Frontal cortex (tissue), 4 donors: Measurements from ENCODE around the gene RHBDF1. TPM values are rescaled to one million over a fixed set of nuclear protein-coding genes. Genes with fewer than 3 reads are reported as not detected.

Source experiments
- DNase-seq, 2 donors: peaks; one replicate each; pipeline ENCODE4 v3.0.0; 2012; ENCODE audit warnings: low spot score in 2 of 2
- FAIRE-seq: peaks from 2 replicates; lab custom pipeline; 2012; peaks lifted over from hg19 to GRCh38; lab: Jason Lieb, UNC
- total RNA-seq: library from RNA; depleted of rRNA; stranded (reverse); fragments of >200 nt; gene quantifications from one replicate; pipeline ENCODE4 v1.2.3, GENCODE V29; 2014
- donor health status: control.
- donor health status: control.
- donor health status: control.

The RHBDF1 gene, protein sequence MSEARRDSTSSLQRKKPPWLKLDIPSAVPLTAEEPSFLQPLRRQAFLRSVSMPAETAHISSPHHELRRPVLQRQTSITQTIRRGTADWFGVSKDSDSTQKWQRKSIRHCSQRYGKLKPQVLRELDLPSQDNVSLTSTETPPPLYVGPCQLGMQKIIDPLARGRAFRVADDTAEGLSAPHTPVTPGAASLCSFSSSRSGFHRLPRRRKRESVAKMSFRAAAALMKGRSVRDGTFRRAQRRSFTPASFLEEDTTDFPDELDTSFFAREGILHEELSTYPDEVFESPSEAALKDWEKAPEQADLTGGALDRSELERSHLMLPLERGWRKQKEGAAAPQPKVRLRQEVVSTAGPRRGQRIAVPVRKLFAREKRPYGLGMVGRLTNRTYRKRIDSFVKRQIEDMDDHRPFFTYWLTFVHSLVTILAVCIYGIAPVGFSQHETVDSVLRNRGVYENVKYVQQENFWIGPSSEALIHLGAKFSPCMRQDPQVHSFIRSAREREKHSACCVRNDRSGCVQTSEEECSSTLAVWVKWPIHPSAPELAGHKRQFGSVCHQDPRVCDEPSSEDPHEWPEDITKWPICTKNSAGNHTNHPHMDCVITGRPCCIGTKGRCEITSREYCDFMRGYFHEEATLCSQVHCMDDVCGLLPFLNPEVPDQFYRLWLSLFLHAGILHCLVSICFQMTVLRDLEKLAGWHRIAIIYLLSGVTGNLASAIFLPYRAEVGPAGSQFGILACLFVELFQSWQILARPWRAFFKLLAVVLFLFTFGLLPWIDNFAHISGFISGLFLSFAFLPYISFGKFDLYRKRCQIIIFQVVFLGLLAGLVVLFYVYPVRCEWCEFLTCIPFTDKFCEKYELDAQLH
- total RNA-seq: 1.6 TPM

DNA sequence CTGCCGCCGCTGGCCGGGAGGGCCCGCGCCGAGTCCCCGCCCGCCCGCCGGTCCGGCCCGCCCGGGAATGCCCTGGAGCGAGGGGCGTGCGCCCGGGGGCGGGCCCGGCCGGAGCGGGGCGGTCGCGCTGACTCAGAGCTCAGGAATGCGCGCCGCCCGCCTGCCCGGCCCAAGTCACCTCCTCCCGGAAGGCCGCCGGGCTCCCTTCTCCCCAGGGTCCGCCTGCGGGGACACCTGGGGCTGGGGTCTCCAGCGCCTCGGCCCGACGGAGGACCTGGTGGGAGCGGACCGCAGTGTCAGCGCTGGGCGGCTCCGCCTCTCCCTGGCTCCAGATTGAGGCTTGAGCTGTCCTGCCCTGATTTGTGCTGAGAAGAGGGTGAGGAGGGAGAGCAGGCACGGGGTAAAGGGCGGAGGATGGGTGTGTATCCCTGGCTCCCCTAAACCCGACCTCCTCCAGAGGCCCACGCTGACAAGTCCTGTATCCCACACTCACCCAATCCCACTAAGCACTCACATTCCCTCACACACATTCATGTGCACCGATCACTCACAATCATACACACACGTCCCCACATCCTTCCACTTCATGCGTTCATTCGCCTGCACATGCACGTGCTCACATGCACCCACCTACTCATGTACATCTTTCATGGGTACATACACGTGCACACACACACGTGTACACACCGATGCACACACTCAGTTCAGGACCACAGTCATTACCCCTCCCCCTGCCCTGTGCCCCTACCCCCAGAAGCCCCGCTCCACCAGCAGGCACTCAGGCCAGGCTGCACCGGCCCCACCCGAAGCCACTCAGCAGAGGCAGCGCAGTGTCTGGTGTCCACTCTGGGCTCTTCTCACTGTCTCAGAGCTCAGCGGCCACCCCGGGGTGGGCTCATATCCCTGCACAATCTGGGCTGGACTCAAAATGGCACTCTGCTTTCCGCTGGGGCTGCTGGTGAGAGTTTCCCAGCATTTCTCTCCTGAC lies at the start of gene RHBDF1:
TSS of gene RHBDF1 (minus strand) at position 71 of the 988 bp plus-strand sequence. CDS start 7,616 bp downstream, outside the sequence.
- DNase-seq (peak; percentile 79 to 91), FAIRE-seq (no peak)

DNA sequence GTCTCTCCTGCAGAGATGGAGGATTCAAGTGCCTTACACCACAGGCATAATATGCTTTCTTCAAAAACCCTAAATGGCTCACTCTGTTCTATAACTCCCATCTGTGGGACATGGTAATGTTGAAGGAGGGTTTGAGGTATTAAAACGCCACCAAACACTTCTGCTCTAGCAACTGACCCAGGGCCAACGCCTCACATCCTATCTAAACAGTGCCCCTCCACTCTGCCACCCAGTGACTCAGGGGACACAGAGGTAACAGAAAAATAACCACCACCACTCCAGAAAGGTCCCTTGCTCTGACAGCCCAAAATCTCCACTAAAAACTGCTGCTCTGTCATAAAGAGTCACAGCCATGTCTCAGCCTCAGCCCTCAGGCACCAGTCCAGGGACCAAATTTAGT lies 48.3 kb upstream of the RHBDF1 start:
- FAIRE-seq (no peak), DNase-seq (no peak)

DNA sequence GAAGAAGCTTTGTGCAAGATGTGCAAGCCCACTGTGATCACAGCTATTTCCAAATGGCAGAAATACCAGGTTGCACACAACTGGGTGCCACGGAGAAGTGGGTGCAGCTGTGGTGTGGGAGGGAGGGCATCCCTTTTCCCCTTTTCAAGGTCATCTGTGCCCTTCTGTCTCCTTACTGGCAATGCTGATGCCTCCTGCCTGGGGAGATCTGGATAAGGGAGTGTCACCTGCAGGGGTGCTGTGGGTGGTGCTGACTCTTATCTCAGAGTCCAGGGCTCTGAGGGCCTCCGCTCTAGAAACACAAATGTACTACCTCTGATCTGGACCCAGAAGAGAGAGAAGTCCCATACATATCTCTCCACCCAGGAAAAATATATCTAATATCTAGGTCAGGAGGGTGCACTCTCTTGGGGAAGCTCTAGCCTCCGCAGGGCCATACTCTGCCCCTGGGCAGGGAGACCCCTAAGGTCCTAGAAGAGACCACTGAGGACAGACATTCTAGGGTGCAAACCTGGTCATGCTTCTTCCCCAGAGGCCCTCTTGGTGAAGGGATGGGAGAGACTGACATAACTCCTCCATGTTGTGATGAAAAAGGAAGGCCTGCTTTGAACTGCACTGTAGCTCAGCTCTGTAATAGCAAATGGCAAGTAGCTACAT lies 47.5 kb upstream of the RHBDF1 start:
- DNase-seq (no peak), FAIRE-seq (no peak)

DNA sequence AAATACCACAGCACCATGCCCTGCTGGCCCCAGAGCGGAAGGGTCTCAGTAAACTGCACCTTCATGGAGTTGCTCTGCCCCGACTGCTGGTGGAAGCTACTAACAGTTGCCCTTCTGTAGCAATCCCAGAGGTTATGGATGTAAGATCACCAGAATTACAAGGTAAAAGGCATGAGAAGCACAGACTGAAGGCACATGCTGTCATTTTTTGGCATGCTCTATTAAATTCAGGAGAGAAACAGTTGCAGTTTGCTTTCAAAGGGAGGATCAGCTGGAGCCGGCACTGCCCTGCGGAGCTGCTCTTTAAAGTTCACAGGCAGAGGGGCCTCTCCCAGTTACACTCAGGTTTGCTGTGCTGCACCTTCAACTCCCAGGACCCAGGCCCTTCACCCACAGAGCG lies 46.9 kb upstream of the RHBDF1 start:
- DNase-seq: no peak
- no peak for FAIRE-seq

GRCh38 chr16:118857-119256 lies 46.4 kb upstream of the RHBDF1 start:
- FAIRE-seq (no peak), DNase-seq (no peak)

DNA sequence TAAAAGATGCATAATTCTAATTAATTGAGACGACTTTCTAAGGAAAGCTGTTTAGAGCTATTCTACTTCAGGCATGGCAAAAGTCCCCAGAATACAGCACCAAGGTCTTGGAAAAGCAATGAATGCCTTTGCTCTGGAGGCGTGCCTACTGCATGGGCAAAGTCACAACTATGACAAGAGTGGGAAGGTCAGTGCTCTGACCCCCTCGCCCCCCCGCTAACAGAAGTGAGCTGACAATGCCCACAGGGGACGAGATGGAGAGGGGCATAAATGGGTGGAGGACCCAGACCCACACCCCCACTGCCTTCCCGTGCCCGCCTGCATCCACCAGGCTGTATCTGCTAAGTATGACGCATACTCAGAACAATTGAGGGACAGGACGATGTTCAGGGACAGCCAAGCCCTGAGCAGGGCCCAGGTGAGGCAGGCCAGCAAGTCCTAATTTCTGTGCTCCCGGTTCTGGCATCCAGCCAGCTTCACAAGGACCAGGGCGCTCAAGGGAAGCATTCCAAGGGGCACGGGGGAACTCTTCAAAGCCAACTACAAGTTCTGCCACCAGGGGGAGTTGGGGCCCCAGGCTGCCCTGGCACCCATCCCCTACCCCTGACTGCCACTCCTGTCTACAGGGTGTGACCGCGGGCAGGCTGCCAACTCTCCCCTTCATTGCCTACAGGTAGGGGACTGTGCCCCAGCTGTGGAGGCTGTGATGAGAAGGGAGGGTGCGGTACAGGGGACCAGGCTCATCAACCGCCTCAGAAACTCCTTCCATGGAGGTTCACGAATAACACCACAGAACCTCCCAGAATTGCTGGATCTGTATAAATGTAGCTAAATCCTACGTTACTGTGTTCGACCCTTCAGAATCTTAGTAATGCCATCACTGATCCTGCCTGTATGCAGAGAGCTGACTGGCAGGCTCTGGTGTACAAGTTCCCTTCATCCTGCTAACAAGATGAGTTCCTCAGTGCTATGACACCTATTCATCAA lies 45.2 kb upstream of the RHBDF1 start:
- DNase-seq: peak in 1 of 2 donors; percentile 42
- no peak for FAIRE-seq

GRCh38 chr16:116015-116414 lies 43.6 kb upstream of the RHBDF1 start:
- DNase-seq: no peak
- FAIRE-seq: no peak

DNA sequence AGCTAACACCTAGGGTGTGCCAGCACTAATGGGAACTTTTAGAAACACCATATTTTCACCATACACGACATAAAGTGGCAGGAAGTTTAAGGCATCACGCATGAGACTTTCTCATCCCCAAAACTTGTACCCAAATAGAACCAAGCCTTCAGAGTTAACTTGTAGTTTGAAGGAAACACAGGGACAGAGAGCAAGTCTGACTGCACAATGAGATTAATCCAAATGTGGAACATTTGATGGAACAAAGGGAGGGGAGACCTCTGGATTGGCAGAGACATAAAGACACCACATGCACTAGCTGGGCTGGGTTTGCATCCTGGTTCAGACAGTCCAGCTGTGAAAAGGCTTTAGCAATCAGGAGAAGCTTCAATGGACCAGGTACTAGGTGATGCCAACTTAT lies 41.9 kb upstream of the RHBDF1 start:
- FAIRE-seq: no peak

GRCh38 chr16:112153-112840 lies 39.9 kb upstream of the RHBDF1 start:
- no peak for DNase-seq

More for the DNA sequence above, 41.9 kb upstream of the RHBDF1 start:
- no peak for DNase-seq

GRCh38 chr16:106623-107324 lies 34.3 kb upstream of the RHBDF1 start:
- DNase-seq: peak; percentile 56 to 74
- FAIRE-seq: no peak

More at GRCh38 chr16:112153-112840, 39.9 kb upstream of the RHBDF1 start:
- FAIRE-seq: no peak

- DNase-seq: no peak
- FAIRE-seq: no peak
These were observed 33.1 kb upstream of the RHBDF1 start for GRCh38 chr16:105521-105920.

DNA sequence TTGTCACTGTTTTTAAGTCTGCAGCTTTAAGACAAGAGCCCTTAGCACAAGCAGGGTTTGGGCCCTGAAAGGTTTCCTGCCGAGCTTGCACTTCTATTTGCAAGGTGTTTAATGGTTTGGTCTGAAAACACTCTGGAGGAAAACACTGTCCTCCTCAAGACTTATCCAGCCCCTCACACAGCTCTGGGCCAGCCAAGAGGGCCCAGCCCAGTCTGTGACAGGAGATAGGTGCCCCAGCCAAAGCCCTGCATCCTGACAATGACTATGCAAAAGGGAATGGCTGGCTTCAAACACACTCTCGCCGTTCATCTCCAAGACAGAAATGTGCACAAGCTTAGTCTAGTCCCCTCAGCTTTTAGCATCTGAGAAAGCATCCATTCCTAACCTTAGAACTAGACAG lies 32.5 kb upstream of the RHBDF1 start:
- FAIRE-seq: no peak
- no peak for DNase-seq

- FAIRE-seq: no peak
- no peak for DNase-seq
These were observed 31.9 kb upstream of the RHBDF1 start for GRCh38 chr16:104355-104754.

GRCh38 chr16:102060-102855 lies 29.8 kb upstream of the RHBDF1 start:
- FAIRE-seq (no peak), DNase-seq (no peak)

GRCh38 chr16:101586-101985 lies 29.2 kb upstream of the RHBDF1 start:
- FAIRE-seq: no peak
- DNase-seq: no peak

GRCh38 chr16:100989-101388 lies 28.6 kb upstream of the RHBDF1 start:
- DNase-seq (no peak), FAIRE-seq (no peak)
